Measurements from ENCODE around the gene CISH.

GRCh38 chr3:50571486-50571885 lies 40.1 kb downstream of the CISH start:
- TF ChIP-seq CTCF (IDR thresholded peaks at IDR 0.05; ENCODE audit: insufficient read depth, low read length) (no peak), GABPA (IDR thresholded peaks at IDR 0.05; ENCODE audit: low read depth) (no peak), POLR2AphosphoS5 (IDR thresholded peaks at IDR 0.05; ENCODE audit: low read depth) (no peak), REST (IDR thresholded peaks at IDR 0.05; ENCODE audit: insufficient replicate concordance, low read depth) (no peak)

All from HL-60 (cell line).